ENCODE measurements around the gene SLC2A13. TPM values are rescaled to one million over a fixed set of nuclear protein-coding genes. Genes with fewer than 3 reads are reported as not detected.

Gene SLC2A13
- total RNA-seq, result 8.5 TPM

DNA sequence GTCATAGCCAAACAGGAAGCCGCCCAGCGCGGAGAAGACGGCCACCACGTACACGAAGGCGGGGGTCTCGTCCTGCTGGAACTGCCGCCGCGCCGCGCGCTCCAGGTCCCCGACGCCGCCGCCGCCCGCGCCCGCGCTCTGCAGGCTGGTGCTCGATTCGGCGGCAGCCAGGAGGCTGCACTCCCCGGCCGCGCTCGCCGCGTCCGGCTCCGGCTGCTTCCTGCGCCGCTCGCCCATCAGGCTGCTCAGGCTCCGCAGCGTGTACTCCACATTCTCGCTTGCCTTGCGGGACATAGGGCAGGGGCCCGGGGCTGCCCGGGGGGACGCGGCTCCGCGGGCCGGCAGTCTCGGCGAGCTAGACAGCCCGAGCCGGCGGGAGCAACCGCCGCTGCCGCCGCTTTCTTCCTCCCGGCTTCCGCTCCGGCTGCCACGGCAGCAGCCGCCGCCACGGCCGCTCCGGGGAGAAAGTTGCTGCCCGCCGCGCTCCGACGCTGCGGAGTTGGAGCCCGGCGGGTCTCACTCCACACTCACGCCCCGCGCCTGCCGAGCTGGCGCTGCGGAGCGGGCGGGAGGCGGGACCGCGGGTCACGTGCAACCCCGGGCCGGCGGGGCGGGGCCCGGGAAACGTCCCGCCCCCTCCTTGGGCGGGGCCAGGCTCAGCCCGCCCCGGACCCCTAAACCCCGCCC, at the start of gene SLC2A13:
TSS of gene SLC2A13 (minus strand) at position 567 of the 687 bp plus-strand sequence. CDS start at position 294, 273 bp downstream.
- DNase-seq (ENCODE audit: low spot score), result peak; percentile 72

GRCh38 chr12:40154381-40154780, 48.5 kb upstream of the SLC2A13 start:
- no peak for DNase-seq (ENCODE audit: low spot score)

- DNase-seq (ENCODE audit: low spot score), result no peak
Observed at GRCh38 chr12:40153432-40153831, 47.6 kb upstream of the SLC2A13 start.

DNA sequence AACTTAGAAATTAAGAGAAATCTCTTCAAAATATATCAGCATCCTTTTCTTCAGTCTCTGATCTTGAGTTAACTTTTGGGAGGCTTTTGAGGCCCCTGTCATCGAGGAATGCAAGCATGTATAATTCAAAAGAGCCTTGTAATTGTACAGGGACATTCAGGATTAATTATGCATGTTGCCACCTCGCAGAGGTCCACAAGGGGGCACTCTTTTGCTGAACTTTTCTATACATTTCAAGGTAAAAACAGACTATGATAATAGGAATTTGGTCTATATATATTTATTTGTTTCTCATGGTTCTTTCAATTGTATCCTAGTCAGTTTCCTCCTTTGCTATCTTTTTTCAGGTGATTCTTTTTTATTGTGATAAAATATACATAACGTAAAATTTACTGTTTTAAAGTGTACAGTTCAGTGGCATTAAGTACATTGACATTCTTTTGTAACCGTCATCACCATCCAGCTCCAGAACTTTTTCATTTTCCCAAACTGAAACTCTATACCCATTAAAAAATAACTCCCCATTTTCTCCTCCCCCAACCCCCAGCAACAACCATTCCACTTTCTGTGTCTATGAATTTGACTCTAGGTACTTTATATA, 47.0 kb upstream of the SLC2A13 start:
- DNase-seq (ENCODE audit: low spot score), result peak; percentile 46

- DNase-seq (ENCODE audit: low spot score), result no peak
Observed at GRCh38 chr12:40149673-40150260, 43.9 kb upstream of the SLC2A13 start.

GRCh38 chr12:40146800-40147797, 41.2 kb upstream of the SLC2A13 start:
- no peak for DNase-seq (ENCODE audit: low spot score)

DNA sequence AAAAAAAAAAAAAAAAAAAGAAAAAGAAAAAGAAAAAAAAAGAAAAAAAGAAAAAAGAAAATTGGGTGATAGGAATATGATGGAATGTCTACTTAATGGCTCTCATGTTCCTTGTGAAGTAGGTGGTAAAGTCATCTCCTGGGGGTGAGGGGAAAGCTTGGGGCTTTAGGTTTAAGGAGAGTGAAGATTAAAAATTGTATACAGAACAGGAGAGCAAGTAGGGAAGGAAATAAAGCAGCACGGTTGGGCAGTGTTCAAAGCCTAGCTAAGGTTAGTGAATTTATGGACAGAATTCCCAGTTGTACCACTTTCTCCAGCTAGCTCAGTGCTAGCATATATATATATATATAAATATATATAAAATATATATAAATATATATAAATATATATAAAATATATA, 40.0 kb upstream of the SLC2A13 start:
- no peak for DNase-seq (ENCODE audit: low spot score)

- DNase-seq (ENCODE audit: low spot score), result no peak
Observed at GRCh38 chr12:40144023-40144422, 38.1 kb upstream of the SLC2A13 start.

DNA sequence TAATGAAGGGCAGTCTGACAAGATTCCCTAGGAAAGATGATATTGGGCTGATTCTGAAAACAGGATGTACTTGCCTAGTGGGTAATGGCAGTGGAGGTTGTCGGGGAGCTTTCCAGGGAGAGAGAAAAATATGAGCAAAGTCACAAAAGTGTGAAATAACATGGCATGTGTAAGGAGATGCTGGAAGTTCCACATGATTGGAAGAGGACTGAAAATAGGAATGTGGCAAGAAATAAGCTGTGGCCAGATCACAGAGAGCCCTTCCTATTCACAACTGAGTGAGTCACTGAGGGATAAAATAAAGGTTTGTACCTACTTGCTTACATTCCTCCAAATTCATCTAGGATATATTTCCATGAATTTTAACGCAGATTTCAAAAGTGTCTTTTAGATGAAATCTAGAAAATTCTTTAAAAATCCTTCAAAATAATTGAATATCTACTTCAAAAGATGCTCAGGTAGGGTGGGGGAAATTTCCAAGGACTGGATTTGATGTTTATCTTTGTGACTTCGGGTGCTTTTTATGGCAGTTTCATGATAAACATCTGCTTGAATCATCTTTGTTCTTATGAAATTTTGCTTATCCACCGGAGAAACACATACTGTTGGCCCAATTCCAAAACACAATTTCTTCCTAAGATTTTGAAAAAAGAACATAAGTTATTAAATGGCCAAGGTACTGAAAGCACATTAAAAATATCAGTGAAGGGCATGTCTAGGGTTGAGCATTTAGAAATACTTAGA, 36.3 kb upstream of the SLC2A13 start:
- no peak for DNase-seq (ENCODE audit: low spot score)

DNA sequence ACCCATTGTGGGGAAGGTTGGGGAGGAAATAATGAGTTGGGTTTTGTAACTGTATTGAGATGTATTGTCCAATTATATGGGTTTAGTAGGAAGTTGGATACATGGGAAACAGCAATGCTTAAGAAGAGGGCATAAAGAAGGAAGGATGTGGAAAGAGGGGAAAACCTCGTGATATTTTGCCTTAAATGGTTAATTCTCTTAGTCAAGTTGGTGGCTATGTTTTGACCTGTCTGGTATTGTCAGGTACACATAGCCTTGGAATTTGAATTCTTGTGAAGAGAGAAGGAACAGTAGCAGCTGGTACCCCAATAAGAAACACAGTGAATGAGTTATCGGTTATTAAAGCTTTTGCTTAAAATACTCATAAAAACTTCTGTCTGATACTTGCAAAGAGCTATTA, 32.6 kb upstream of the SLC2A13 start:
- no peak for DNase-seq (ENCODE audit: low spot score)

DNA sequence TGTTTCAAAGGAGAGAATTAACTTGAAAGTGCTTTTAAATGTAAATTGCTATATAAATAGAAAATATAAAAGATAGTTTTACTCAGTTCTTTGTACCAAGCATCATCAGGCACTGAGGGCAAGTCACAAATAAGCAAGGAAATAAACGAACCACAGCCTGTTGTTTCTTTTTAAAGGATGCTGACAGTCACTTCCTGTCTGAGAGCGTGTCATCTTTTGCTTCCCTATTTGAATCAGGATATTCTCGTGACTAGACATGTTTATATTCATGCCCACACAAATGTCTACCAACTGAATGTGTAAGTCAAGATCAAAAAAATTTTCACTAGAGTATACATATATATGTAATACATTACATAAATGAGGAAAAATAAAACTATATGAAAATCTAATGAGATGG, 31.4 kb upstream of the SLC2A13 start:
- no peak for DNase-seq (ENCODE audit: low spot score)

DNA sequence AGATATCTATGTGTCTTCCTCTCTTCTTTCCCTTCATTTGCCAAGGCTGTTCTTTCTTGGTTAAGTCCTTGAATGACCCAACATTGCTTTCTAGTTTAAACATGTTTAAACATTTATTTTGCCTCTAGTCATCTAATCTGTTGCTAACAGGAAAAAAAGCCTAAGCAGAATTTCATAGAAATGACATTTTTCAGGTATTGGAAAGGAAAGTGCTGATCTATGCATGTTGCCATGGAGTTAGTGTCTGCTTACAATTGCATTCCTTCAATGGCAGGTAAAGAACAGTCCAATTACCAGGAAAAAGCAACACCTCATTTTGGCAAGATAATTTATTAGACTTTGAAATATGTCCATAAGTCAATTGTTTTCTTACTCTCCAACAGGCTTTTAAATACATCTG, 21.5 kb upstream of the SLC2A13 start:
- DNase-seq (ENCODE audit: low spot score), result no peak

- no peak for DNase-seq (ENCODE audit: low spot score)
Observed at GRCh38 chr12:40123496-40123895, 17.6 kb upstream of the SLC2A13 start.

- no peak for DNase-seq (ENCODE audit: low spot score)
Observed at GRCh38 chr12:40122842-40123241, 17.0 kb upstream of the SLC2A13 start.

GRCh38 chr12:40117818-40118217, 11.9 kb upstream of the SLC2A13 start:
- DNase-seq (ENCODE audit: low spot score), result no peak

GRCh38 chr12:40110586-40110985, 4.7 kb upstream of the SLC2A13 start:
- no peak for DNase-seq (ENCODE audit: low spot score)

GRCh38 chr12:40107803-40108620, 2.1 kb upstream of the SLC2A13 start:
- no peak for DNase-seq (ENCODE audit: low spot score)

DNA sequence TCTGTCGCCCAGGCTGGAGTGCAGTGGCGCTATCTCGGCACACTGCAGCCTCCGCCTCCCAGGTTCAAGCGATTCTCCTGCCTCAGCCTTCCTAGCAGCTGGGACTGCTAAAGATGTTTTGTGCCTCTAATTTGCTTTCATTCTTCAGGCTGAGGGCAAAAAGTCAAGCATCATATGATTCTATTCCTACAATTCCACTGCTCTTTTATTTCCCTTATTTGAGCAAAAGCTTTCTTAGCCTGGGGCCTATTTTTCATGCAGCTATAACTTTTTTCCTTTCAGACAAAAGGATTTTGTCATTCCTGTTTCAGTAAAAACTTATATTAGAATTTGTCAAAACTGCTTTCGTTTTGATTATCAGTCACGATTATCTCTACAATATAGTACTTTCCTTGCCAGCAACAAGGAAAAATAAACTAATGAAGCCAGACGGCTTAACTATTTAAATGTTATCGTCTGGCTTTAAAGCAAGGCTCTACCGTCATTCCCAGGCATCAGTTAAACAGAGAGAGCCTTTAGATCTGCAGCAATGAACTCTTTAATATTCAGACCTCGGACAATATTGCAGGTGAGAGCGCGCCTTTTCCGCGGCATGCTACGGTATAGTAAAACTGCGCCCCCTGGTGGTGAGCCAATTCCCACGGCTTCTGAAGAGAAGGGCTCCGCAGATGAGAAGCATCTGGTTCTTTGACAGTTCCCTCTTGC, 1.4 kb upstream of the SLC2A13 start:
- DNase-seq (ENCODE audit: low spot score), result peak; percentile 92

DNA sequence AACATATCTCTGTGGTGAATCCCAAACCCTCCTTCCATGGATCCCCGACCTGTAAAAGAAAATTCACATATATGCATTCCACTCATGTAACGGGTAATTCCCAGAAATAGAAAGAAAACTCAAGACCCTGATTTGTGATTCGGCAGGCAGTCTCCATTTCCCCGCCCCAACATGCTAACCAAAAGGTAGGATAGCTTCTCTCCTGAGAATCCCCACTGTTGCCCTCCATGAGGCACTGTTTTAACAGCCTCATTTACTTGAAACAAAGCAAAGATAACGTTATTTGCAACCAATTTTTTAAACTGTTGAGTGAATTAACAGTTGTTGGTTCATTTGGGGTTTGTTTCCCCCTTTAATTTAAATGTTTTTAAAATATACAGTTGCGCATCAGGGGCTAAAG, 774 bp upstream of the SLC2A13 start:
- no peak for DNase-seq (ENCODE audit: low spot score)

- DNase-seq (ENCODE audit: low spot score), result no peak
Observed at GRCh38 chr12:40106202-40106533, 287 bp upstream of the SLC2A13 start.
